HCT116 (cell line): ENCODE data around the gene FLNC.

Experiments used
- EZH2phosphoT487 ChIP-seq: fragments of 200-600 bp; IDR thresholded peaks from 2 replicates; pipeline ENCODE4 v1.6.1; 2018; ENCODE audit warnings: antibody characterized with exemption, borderline replicate concordance
- POLR2A ChIP-seq: IDR thresholded peaks from 2 replicates; pipeline ENCODE4 v1.7.0; 2011; ENCODE audit warnings: borderline replicate concordance; ENCODE audit not compliant: insufficient read depth, insufficient read length; ENCODE audit errors: extremely low read depth
- YY1 ChIP-seq: IDR thresholded peaks from 2 replicates; pipeline ENCODE4 v1.6.1; 2011; ENCODE audit warnings: low read length, low read depth, moderate library complexity, mild to moderate bottlenecking; ENCODE audit not compliant: insufficient replicate concordance; ENCODE audit errors: extremely low read depth
- ZFX ChIP-seq: fragments of 450-650 bp; IDR thresholded peaks from 2 replicates; pipeline ENCODE4 v1.6.1; 2017
- TF ChIP-seq, protein P1 (sequence below), 3 experiments: fragments of 200-600 bp in 1 of 3; sonication (generic) in 1 of 3; IDR thresholded peaks in 2 of 3; conservative IDR thresholded peaks in 1 of 3; 2 replicates each; pipeline ENCODE4 v1.5.1; 2012 to 2017; ENCODE audit warnings: low read depth in 2 of 3, low read length in 2 of 3, antibody characterized with exemption in 1 of 3, borderline replicate concordance in 1 of 3, control low read depth in 1 of 3, mild to moderate bottlenecking in 1 of 3, mixed read lengths in 1 of 3, mixed run types in 1 of 3, moderate library complexity in 1 of 3; ENCODE audit not compliant: insufficient read depth in 1 of 3
- TF ChIP-seq, protein P2 (sequence below): IDR thresholded peaks from 2 replicates; pipeline ENCODE4 v1.6.1; 2012
- TF ChIP-seq, protein P3 (sequence below): IDR thresholded peaks from 2 replicates; pipeline ENCODE4 v1.6.1; 2012
- TF ChIP-seq, protein P4 (sequence below): IDR thresholded peaks from 2 replicates; pipeline ENCODE4 v1.6.1; 2011; ENCODE audit warnings: mild to moderate bottlenecking, low read length, moderate library complexity; ENCODE audit not compliant: insufficient replicate concordance; ENCODE audit errors: extremely low read depth

DNA sequence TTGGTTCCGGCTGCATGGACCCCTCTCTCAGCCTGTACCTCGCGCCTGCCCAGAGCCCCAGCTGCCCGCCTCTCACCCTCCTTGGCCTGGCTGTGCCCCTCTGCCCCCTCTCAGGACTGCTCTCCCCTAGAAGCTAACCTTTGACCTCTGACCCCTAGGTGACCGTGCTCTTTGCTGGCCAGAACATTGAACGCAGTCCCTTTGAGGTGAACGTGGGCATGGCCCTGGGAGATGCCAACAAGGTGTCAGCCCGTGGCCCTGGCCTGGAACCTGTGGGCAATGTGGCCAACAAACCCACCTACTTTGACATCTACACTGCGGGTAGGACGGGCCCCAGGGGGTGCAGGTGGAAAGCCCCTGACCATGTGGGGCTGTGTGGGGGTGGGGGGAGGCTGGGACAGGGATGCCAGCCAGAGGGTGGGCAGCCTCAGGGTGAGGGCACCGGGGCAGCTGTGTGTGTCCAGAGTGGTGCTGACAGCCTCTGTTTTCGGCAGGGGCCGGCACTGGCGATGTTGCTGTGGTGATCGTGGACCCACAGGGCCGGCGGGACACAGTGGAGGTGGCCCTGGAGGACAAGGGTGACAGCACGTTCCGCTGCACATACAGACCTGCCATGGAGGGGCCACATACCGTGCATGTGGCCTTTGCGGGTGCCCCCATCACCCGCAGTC lies 8.0 kb downstream of the FLNC start:
- TF ChIP-seq, protein P1, sequence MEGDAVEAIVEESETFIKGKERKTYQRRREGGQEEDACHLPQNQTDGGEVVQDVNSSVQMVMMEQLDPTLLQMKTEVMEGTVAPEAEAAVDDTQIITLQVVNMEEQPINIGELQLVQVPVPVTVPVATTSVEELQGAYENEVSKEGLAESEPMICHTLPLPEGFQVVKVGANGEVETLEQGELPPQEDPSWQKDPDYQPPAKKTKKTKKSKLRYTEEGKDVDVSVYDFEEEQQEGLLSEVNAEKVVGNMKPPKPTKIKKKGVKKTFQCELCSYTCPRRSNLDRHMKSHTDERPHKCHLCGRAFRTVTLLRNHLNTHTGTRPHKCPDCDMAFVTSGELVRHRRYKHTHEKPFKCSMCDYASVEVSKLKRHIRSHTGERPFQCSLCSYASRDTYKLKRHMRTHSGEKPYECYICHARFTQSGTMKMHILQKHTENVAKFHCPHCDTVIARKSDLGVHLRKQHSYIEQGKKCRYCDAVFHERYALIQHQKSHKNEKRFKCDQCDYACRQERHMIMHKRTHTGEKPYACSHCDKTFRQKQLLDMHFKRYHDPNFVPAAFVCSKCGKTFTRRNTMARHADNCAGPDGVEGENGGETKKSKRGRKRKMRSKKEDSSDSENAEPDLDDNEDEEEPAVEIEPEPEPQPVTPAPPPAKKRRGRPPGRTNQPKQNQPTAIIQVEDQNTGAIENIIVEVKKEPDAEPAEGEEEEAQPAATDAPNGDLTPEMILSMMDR (IDR thresholded peaks at IDR 0.05 in 2 of 3, conservative IDR thresholded peaks at IDR 0.05 in 1 of 3; ENCODE audit: borderline replicate concordance in 1 of 3, insufficient read depth in 1 of 3, low read depth in 2 of 3, low read length in 2 of 3) = no peak
- TF ChIP-seq, protein P2, sequence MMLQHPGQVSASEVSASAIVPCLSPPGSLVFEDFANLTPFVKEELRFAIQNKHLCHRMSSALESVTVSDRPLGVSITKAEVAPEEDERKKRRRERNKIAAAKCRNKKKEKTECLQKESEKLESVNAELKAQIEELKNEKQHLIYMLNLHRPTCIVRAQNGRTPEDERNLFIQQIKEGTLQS = no peak
- TF ChIP-seq, protein P3, sequence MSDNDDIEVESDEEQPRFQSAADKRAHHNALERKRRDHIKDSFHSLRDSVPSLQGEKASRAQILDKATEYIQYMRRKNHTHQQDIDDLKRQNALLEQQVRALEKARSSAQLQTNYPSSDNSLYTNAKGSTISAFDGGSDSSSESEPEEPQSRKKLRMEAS = no peak
- TF ChIP-seq, protein P4, sequence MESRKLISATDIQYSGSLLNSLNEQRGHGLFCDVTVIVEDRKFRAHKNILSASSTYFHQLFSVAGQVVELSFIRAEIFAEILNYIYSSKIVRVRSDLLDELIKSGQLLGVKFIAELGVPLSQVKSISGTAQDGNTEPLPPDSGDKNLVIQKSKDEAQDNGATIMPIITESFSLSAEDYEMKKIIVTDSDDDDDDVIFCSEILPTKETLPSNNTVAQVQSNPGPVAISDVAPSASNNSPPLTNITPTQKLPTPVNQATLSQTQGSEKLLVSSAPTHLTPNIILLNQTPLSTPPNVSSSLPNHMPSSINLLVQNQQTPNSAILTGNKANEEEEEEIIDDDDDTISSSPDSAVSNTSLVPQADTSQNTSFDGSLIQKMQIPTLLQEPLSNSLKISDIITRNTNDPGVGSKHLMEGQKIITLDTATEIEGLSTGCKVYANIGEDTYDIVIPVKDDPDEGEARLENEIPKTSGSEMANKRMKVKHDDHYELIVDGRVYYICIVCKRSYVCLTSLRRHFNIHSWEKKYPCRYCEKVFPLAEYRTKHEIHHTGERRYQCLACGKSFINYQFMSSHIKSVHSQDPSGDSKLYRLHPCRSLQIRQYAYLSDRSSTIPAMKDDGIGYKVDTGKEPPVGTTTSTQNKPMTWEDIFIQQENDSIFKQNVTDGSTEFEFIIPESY = no peak
- TF ChIP-seq POLR2A (no peak), YY1 (no peak), ZFX (no peak), EZH2phosphoT487 (no peak)
